NOMO-1 treated with dmso at 0.1 percent for 144 hours (cell line): ENCODE measurements around the gene NUBPL.

Experiments used
- DNase-seq: peaks from one replicate; lab custom pipeline; 2025; ENCODE audit not compliant: unreplicated experiment; lab: John Stamatoyannopoulos, UW

The NUBPL gene, protein sequence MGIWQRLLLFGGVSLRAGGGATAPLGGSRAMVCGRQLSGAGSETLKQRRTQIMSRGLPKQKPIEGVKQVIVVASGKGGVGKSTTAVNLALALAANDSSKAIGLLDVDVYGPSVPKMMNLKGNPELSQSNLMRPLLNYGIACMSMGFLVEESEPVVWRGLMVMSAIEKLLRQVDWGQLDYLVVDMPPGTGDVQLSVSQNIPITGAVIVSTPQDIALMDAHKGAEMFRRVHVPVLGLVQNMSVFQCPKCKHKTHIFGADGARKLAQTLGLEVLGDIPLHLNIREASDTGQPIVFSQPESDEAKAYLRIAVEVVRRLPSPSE

DNA sequence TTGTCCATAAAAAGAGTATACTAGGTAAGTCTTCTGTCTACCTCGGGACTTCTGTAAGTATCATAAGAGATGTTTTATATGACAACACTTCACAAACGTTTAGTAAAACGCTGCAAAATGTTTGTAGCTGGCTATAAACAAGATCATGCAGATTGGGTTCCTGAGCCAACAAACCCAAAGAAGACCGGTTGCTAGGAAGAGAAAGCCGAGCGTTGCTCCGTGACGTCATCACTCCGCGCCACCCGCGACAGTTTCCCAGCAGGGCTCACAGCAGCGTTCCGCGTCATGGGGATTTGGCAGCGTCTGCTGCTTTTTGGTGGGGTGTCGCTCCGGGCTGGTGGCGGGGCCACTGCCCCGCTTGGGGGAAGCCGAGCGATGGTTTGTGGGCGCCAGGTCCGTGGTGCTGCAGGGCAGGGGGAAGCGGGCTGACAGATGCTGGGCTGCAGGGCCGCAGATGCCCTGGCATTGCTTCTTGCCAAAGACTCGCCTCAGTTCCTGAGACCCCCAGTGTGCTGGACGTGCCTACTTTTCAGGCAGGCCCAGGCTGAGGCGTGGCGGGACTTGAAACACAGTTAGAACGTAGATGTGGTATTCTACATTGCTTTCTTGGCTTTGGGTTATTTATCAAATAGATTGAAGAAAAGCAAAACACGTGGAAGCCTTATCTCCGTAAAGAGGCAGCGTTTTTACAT is at the start of gene NUBPL:
Gene NUBPL (plus strand): TSS at position 250 of the 692 bp plus-strand sequence. CDS start 36 bp downstream, at position 286.
- peak; percentile 87 for DNase-seq

DNA sequence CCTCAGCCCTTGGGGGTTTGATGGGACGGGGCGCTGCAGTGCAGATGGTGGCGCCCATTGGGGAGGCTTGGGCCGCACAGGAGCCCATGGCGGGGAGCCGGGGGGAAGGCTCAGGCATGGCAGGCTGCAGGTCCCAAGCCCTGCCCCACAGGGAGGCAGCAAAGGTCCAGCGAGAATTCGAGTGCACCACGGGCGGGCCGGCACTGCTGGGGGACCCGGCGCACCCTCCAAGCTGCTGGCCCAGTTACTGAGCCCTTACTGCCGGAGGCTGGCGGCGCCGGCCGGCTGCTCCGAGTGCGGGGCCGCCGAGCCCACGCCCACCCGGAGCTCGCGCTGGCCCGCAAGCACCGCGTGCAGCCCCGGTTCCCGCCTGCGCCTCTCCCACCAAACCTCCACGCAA is 34.1 kb upstream of the NUBPL start:
- no peak for DNase-seq

DNA sequence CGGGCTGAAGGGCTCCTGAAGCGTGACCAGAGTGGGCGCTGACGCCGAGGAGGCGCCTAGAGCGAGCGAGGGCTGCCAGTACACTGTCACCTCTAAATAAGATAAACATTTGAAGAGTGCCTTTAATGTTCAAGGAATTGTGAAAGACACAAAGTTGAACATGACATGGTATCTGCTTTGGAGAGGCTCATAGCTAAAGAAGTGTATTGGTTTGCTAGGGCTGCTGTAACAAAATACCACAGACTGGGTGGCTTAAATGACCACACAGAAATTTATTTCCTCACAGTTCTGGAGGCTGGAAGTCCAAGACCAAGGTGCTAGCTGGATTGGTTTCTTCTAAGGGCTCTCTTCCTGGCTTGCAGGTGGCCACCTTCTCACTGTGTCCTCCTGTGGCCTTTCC is 33.7 kb upstream of the NUBPL start:
- no peak for DNase-seq

DNA sequence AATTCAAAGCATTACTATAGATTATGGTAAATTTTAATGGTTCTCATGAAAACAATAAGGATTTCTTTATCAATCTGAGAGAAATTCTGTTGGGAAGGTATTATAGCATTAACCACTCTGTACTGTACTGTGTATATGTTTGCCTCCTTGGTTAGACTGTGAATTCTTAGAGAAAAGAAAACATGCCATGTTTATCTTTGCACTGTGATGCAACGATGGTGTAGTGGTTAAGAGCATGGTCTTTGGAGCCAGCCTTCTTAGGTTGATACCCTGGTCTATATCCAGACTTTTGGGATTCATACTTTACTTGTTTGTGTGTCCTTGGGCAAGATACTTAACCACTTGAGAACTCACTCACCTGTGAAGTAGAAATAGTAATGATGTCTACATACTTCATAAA is 32.2 kb upstream of the NUBPL start:
- no peak for DNase-seq

DNA sequence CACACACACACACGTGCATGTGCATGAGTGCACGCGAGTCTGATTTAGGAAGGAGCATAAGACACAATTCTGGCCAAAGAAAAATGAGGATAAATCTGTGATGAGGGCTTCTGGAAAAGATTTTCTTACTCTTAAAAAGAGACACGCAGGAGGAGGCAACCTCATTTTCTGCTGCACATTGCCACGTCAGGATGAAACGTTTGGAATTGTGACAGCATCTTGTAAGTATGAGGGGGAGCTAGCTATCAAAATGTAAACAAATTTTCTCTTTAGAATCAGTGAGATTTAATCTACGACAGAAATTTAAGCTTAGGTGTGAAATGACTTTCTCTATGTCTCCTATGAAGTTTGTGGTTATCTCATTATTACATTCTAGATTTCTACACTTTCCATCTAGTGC is 31.1 kb upstream of the NUBPL start:
- no peak for DNase-seq

DNA sequence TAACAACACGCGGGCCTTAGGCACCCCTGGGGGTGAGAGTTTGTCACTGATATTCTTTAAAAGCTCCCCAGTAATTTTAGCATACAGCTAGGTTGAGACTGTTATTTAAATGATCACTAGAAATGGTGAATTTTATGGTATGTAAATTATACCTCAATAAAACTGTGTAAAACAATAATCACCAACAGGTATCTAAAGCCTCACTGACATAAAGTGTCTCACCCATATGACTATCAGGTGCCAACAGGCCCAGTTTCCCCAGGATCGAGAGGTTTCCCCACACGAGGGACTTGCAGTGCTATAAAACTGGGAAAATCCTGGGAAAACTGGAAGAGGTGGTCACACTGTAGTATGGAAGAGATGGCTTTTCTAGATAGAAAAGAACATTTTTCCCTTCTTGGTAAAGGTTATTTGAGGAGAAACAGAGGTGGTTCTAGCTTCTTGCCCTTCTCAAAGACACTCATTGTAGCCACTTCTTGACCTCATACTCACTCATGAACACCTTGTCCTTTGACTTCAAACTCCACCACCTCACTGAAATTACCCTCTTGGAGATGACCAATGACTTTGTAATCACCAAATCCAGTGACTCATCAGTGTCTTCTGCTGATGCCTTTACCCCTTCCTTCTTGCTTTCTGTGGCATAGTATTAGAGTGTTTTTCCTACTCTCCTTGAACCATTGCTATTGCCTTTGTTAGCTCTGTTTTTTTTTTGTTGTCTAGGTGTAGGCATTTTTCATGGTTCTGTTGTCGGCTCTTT is 24.8 kb upstream of the NUBPL start:
- no peak for DNase-seq

DNA sequence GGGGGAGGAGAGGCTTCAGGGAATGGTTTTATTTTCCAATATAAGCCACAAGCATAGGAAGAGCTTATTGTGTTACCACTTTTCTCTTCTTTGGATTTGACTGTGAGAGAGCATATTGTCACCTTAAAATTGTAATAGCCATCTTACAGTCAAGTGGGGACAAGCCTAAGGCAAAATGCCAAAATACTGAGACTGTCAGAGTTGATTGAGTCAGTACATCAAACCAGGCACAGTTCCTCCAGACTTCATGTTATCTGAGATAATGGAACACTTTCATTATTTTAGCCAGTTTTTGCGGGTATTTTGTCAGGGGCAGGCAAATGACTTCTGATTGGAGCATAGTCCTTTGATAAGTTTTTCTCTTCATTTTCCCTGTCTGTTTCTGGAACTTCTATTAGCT is 19.5 kb upstream of the NUBPL start:
- DNase-seq, result no peak

DNA sequence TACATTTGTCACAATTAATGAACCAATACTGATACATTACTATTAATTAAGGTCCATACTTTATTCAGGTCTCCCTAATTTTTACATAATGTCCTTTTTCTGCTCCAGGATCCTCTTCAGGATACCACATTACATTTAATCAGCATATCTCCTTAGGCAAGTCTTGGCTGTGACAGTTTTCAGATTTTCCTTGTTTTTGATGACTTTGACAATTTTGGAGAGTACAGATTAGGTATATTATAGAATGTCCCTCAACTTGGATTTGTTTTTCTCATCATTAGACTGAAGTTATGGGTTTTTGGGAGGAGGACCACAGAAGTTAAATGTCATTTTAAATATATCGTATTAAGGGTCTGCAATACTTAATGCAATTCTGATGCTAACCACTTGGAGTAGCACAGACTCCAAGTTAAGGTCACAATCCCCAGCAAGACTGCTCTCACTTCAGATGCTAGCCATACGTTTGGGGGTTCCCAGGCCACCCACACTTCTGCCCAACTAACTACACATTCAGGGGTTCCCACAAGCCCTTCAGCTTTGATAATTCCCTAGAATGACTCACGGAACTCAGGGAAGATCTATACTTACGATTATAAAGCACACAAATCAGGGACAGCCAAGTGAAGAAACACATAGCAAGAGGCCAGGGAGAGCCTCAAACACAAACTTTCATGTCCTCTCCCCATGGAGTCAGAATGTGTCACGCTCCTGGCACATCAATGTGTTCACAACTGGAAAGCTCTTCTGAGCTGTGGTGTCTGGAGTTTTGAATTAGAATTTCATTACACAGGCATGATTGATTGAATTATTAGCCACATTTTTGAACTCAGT is 17.0 kb upstream of the NUBPL start:
- no peak for DNase-seq

DNA sequence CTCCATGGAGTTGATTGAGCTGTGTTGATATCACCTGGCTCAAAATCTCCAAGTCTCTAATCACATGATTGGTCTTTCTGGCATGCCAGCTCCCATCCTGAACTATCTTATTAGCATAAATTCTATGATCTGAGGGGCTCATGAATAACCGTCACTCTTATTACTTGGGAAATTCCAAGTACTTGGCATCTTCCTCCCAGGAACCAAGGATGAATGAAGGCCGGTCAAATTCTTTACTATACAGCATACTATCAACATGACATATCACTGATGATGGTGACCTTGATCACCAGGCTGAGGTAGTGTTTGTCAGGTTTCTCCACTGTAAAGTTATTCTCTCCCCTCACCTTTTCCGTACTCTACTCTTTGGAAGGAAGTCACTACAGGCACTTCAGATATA is 16.4 kb upstream of the NUBPL start:
- DNase-seq, result no peak

DNA sequence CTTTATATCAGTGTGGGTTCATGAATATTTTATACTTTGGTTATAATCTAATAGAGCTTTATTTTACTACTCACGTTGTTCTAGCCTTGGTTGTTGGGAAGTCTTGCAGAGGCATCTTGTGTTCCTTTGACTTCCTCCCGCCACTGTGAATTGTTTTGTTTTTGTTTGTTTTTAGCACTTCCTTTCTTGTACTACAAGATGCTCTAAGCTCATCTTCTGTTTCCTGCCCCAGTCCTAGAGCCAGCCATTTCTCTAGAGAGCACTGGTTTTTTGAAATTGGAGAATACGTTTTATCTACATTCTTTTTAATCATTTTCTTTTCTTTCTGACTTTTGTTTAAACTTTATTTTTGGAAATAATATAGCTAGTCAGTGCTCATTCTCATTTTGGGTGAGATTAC is 15.9 kb upstream of the NUBPL start:
- no peak for DNase-seq

DNA sequence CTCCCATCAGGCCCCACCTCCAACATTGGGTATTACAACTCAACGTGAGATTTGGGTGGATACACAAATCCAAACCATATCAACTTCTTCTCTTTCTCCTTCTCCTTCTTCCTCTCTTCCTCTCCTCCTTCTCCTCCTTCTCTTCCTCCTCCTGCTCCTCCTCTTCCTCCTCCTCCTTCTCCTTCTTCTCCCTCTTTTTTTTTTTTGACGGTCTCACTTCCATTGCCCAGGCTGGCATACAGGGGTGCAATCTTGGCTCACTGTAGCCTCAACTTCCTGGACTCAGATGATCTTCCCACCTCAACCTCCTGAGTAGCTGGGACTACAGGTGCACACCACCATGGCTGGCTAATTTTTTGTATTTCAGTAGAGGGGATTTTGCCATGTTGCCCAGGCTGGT is 11.4 kb upstream of the NUBPL start:
- no peak for DNase-seq

DNA sequence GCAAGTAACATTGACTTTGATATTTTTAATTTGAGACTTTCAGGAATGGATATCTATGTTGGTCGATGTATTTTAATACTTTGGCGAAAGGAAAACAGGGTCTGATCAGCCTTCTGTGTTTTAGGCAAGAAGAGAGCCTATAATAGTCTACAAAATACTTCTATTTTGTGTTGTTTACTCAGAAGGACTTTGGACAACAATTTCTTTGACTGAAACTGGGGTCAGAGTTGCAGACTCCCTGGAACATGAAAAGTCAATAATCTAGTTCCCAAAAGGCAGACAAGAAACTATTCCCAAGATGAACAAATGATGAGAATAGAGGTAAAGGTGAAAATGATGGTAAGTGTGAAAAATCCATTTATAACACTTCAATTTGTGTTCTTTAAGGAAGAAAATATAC is 10.6 kb upstream of the NUBPL start:
- DNase-seq, result no peak

DNA sequence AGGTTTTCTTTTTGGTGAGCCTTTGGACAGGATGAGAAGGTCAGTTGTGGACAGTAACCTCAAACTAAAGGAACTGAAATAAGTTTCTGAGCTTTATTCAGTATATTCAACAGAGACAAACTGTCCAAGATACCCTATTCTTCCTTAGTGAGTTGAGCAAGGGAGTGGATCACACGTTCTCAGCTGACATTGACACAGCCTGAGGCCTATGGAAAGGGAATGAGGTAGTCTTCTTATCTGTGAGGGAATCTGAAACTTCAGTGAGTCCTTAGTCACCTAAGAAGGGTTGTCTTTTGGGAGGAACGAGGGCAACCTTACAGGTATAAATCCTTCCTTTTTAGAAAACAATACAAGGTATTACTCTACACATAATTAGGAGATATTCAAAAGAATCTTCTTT is 5.0 kb upstream of the NUBPL start:
- DNase-seq, result no peak

DNA sequence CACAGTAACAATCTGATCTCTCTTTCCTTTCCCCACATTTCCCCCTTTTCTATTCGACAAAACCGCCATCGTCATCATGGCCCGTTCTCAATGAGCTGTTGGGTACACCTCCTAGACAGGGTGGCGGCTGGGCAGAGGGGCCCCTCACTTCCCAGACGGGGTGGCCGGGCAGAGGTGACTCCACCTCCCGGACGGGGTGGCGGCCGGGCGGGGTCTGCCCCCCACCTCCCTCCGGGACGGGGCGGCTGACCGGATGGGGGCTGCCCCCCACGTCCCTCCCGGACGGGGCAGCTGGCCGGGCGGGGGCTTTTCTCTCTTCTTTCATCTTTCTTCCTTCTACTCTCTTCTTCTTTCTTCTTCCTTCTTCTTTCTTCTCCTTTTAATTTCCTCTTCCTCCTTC is 1.3 kb upstream of the NUBPL start:
- DNase-seq, result no peak

DNA sequence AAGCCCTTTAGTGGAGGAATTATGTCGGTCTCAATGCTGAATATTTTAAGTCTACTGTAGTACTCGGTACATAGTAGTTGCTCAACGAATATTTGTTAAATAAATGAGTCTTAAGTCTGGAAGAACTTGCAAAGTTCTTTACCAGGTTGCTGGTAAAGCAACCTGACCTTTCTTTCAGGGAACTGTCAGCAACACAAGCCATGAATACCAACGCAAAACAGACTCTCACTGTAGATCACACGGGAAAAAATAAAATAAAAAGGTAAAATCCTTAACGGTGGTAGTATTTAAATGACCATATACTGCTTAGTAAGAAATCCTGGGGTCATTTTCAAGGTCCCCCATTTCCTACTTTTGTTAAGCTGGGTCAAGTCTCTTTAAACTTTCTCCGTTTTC is 447 bp upstream of the NUBPL start:
- no peak for DNase-seq

DNA sequence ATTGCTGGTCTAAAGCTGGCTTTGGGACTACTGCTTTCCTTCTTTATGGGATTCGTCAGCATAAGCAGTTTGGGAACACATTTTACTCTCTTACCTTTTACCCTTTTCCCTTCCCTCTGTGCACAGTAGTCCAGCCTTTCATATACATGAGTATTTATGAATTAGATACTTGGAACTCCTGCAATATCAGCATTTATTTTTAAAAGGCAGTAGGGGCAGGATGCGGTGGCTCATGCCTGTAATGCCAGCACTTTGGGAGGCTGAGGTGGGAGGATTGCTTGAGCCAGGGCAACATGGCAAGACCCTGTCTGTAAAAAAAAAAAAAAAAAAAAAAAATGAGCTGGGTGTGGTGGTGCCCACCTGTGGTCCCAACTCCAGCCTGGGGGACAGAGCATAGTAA is 3.0 kb downstream of the NUBPL start:
- no peak for DNase-seq

DNA sequence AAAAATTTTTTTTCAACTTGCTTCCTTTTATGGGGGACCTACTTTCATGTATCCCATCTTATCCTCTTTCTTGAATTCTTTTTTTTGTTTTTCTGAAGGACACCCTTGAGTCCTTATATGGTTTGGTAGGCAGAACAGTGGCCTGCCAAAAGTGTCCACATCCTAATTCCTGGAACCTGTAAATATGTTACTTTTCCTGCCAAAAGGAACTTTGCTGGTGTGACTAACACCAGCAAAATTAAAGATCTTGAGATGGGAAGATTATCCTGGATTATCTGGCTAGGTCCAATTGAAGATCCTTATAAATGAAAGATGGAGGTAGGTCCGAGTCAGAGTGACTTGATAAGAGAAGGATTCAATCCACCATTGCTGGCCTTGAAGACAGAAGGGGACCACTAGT is 5.3 kb downstream of the NUBPL start:
- DNase-seq, result no peak

DNA sequence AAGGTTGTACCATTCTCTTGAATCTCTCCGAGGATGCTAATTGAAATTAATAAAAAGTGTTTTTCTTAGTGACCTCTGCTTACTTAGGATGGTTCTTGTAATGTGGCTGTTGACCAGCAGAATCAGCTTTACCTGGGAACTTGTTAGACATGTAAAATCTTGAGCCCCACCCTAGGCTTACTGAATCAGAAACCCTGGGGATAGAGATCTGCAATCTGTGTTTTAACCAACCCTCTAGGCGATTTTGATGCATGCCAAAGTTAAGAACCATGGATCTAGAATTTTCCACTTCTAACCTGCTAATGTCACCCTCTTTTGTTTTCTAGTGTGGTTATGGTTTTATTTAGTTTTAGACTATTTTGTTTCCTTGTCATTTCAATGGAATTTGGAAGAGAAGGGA is 6.5 kb downstream of the NUBPL start:
- DNase-seq, result no peak

DNA sequence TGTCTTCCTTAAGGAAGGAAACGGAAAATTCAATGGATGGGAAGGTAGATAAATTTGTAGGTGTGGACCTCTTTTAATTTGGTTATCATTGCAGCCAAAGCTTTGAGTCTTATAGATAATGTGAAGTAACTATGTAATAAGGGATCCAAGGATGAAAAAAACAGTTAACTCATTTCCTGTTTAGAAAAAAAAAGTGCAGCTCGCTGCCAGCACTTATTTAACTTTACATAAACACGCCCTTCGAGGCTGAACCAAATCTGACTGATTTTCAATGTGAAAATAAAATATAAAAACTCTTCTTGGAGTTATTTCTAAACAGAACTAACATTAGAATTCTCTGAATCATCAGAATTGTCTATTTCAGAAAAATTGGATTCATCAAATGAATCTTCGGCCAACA is 7.0 kb downstream of the NUBPL start:
- no peak for DNase-seq

DNA sequence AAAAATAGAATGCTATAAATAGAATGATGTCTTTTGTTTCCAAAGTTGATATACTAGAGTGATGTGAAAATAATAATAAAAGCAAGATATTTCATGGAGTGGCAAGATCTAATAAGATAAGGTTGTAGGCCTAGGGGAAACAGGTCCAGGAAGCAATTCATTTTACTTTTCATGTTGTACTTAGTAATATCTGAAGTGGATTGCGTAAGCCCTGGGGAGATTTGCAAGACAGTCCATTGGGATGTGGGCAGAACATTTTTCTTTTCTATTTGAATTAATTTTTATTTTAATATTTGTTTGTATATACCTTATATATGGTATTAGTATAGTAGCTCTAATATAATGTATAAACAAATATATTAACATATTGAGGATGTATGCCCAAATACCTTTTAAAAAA is 7.5 kb downstream of the NUBPL start:
- DNase-seq, result no peak

DNA sequence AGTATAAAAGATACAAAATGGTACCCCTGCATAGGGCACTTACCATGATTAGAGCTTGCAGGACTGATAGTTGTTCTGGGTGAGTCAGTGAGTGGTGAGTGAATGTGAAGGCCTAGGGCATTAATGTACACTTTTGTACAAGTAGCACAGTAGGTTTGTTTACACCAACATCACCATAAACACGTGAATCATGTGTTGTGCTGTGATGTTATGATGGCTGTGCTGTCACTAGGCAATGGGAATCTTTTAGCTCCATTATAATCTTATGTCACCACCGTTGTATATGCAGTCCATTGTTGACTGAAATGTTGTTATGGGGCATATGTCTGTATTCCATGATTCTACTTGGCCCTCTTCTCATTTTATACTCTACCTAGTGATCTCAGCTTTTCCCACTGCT is 11.8 kb downstream of the NUBPL start:
- DNase-seq, result no peak
